Activated T-helper 1 cell treated with Interleukin-2 at 50 U/mL for 16 hours (primary cell): ENCODE data around the gene SYT7.
A peak's percentile ranks its signal among the peaks of the same experiment; 100 is the strongest.
"Not testable (repeated sequence)": the region's sequence is repeated elsewhere in the genome, so short reads cannot be mapped to it uniquely, and the experiment has no call there.

Experiments used
- DNase-seq: peaks from one replicate; pipeline ENCODE4 v3.0.0-alpha.2; 2020; ENCODE audit warnings: low read depth

Gene SYT7

DNA sequence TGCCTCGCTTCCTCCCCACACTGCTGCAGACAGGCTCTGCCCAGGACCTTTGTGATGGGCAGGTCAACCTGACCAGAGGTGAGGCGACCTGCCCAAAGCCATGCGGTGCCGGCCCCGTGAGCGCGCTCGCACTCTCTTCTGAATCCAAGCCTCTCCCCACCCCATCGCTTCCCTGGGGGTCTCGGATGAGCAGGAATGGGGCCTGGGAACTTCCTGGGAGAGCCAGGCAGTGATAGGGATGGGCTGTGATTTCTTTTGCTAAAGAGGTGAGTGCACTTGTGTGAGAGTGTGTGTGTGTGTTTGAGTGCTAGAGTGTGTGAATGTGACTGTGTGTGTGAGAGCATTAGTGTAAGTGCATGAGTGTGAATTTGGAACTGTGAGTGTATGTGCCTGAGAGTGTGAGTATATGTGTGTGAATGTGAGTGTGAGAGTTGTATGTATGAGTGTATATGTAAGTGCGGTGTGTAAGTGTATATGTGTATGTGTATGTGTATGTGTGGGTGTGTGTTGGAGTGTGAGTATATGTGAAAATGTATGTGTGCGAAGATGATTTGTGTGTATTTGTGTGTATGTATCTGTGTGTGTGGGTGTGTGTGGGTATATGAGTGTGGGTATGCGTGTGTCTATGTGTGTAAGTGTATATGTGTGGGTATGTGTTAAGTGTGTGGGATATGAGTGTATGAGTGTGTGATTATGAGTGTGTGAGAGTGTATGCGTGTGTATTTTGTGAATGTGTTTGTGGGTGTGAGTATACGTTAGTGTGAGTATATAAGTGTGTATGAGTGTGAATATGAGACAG, 84.1 kb downstream of the SYT7 start:
- no peak for DNase-seq

GRCh38 chr11:61495801-61496601, 84.9 kb downstream of the SYT7 start:
- no peak for DNase-seq

DNA sequence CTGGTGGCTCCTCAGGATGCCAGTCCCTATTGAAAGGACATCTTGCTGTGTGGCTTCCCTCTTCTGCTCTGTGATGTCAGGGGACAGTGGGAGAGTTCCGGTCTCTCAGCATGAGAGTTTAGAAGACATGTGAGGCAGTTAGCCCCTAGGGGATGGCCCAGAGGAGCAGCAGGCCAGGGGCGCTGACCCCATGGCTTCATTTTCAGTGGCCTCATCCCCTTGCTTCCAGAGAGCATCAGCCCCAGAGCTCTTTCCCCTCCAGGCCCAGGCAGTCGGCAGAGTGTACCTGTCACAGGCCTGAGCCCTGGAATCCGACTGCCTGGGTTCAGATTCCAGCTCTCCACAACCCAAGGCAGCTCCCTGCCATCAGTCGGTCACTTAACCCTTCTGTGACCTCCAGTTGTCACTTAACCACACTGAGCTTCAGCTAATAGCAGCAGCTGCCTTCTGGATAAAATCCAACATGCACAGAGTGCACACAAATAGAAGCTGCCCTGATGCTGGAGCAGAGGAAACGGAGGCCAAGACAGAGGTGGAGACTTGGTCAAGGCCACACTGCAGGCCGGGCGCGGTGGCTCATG, 86.4 kb downstream of the SYT7 start:
- no peak for DNase-seq

- no peak for DNase-seq
Observed at GRCh38 chr11:61491736-61492395, 89.0 kb downstream of the SYT7 start.

GRCh38 chr11:61489833-61490721, 90.8 kb downstream of the SYT7 start:
- DNase-seq: no peak

- DNase-seq: no peak
Observed at GRCh38 chr11:61488651-61489291, 92.1 kb downstream of the SYT7 start.

DNA sequence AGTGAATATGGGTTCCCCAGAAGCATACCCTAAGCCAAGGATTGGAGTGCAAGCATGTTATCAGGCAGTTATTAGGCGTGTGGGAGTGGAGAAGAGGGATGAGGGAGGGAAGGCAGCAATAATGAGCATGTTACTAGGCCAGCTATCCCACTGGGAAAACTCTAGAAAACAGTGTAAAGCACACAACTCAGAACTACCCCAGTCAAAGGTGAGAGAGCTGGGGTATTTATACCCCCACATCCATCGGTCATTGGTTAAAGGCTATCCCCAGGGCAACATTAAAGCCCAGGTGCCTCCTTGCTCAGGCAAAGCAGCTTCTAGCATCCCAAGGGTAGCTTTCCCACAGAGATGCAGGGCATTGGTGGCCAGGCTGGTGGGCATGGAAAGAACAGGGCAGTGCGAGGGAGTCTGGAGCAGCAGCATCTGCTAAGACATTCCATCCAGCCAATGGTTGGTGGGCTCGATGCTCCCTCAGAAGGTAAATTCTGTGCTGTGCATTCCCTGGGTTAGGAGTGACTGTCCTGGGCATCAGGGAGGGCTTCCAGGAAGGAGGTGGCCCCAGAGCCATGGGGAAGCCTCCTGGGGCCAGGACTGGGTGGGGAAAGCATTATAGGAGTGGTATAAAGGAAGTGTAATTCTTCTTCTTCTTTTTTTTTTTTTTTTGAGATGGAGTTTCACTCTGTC, 93.4 kb downstream of the SYT7 start:
- DNase-seq: no peak

DNA sequence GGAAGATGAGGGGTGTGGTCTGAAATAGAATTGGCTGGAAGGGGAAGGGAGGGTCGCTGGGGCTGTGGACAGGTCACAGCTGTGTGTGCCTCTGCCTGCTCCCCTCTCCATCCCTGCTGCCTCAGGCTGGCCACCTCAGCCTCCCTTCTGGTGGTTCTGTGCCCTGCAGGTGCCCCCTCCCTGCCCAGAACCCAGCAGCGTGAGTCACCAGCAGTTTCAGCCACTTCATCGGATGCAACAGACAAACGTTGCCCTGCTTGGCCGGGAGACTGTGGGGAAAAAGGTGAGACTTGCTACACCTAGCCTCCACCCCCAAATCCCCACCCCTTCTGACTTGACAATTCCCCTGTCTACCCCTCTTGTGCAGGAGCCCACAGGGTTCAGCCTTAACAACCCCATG, 94.1 kb downstream of the SYT7 start:
- DNase-seq: no peak

DNA sequence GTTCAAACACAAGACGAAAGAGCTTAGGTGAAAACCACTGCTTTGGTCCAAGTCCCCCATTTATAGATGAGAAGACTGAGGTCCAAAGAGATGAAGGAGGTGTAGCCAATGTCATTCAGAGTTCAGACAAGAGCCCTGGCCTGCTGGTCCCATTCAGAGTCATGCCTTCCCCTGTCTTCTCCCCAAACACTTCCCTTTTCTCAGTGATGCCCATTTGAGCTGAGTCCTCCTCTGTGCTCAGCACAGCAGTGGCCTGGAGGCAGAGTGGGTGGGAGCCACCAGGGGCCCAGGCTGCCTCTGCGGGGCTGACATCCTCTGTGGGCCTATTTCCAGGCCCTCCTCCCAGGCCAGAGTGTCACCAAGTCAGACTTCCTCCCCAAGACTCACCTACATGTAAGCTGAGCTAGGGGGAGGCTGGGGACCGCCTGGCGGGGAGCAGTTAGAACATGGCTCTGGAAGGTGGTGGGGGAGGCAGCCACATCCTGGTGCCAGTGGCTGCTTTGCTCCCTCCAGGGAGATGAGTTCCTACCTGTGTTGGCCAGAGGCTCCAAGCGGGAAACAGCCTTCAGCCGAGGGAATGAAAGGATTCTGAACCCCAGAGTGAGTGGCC, 94.8 kb downstream of the SYT7 start:
- no peak for DNase-seq

GRCh38 chr11:61485080-61485479, 95.8 kb downstream of the SYT7 start:
- no peak for DNase-seq

- no peak for DNase-seq
Observed at GRCh38 chr11:61484541-61484940, 96.3 kb downstream of the SYT7 start.

DNA sequence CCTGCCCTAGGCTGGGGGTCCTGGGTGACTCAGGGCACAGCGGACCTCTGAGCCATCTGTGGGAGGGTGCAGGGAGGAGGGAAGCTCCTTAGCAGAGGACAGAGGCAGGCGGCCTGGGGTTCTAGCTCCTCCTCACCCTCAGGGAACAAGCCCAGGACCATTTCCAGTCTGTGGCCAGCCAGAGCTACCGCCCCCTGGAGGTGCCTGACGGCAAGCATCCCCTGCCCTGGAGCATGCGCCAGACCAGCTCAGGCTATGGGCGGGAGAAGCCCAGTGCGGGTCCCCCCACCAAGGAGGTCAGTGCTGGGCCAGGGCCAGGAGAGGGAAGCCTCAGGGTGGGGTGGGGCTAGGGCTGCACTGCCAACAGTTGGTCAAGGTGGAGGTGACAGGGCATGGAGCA, 98.4 kb downstream of the SYT7 start:
- DNase-seq: no peak

DNA sequence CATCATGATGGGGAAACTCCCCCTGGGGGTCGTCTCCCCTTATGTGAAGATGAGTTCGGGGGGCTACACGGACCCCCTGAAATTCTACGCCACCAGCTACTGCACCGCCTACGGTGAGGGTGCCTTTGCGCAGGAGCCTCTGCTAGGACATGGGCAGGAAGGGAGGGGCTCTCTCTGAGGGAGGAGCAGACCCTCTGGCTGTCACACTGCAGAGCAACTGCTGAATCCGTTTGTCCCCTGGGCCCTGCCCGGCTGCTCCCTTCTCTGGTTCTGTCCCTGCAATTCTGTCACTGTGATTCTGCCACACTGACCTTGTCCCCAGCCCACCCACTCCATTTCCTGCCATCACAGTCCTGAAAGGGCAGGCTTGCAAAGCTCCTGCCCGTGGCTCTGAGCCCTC, 99.1 kb downstream of the SYT7 start:
- DNase-seq: no peak

GRCh38 chr11:61480994-61481335, 99.9 kb downstream of the SYT7 start:
- no peak for DNase-seq

DNA sequence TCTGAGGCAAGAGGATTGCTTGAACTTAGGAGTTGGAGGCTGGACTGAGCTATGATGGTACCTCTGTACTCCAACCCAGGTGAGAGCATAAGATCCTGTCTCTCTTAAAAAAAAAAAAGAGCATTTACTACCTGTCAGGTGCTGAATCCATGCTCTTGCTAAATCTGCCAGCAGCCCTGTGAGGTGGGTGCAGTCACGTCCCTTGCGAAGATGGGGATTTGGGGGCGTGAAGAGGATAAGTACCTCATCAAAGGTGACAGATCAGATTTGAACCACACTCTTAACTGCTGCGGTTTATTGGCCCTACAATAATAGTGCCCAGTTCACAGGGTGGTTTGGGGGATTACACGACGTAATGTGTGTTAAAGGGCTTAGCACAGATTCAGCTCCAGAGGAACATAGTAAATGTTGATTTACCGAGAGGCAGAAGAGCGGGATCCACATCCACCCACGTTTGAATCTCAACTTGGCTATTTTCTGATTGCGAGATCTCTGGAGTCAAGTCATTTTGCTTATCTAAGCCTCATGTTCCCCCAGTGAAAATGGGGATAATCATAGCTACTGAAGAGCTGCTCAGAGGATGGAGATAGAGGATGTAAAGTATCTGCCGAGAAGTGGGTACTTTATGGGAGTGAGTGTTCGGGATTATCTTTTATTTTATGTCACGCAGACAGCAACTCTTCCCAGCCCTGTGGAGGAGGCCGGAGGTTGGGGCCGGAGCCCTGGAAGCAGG, 100.4 kb downstream of the SYT7 start:
- DNase-seq: no peak

- DNase-seq: not testable (repeated sequence)
Observed at GRCh38 chr11:61479360-61480058, 101.4 kb downstream of the SYT7 start.

DNA sequence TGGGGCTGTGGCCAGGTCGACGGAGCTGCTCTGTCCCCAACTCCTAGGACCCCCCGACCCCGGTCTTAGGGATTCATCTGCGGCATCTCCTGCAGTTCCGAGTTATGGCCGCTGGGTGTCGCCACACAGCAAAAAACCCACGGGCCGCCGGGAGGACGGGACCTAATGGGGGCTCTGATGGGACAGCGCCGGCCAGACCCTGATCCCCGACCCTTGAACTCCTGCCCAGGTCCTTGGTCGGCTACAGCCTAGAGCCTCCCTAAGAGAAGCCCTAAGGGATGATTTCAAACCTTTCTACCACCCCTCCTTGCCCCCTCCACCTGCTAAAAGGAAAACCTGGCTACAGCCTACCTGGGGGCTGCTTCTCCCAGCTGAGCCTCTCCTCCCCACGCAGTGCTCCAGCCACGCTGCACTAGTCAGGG, 103.1 kb downstream of the SYT7 start:
- DNase-seq: peak; percentile 38

DNA sequence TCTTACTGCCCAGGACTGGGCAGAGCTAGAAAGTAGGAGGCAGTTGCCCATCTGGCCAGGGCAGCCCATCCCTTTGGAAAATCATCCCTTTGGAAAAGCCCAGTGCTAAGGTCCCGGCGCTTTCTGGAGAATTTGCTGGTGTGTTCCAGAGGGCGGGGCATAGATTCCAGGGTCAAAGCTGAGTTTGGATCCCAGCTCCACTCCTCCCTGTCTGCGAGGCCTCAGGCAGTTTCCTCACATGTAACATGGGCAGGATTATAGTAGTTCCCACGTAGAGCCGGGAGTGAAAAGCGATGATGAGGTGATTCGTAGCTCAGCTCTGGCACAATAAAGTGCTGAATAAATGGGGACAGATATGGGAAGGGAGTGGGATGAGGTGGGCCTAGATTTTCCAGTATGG, 103.8 kb downstream of the SYT7 start:
- DNase-seq: no peak

GRCh38 chr11:61476371-61476770, 104.5 kb downstream of the SYT7 start:
- DNase-seq: no peak
